Subcutaneous adipose tissue (tissue), 4 donors: Measurements from ENCODE around the gene SMIM36. TPM values are rescaled to one million over a fixed set of nuclear protein-coding genes. Genes with fewer than 3 reads are reported as not detected.

Experiments
- small RNA-seq: library from RNA; depleted of rRNA; stranded (forward); fragments of <200 nt; gene quantifications from one replicate; pipeline ENCODE3, GENCODE V24; 2016
- total RNA-seq, 4 donors: library from RNA; depleted of rRNA; stranded (reverse); fragments of >200 nt; gene quantifications; one replicate each; pipeline ENCODE4 v1.1.0, GENCODE V29; 2016
- TF ChIP-seq, protein P1 (sequence below): fragments of 450-650 bp; IDR thresholded peaks from one replicate; pipeline ENCODE4 v1.5.1; 2016; ENCODE audit warnings: low read depth, mild to moderate bottlenecking, control low read depth, antibody characterized with exemption, moderate library complexity

Gene SMIM36
- total RNA-seq, 4 donors from 2014 or later = not detected

GRCh38 chr17:55411463-55411855 is 99.8 kb downstream of the SMIM36 start:
- TF ChIP-seq, protein P1, sequence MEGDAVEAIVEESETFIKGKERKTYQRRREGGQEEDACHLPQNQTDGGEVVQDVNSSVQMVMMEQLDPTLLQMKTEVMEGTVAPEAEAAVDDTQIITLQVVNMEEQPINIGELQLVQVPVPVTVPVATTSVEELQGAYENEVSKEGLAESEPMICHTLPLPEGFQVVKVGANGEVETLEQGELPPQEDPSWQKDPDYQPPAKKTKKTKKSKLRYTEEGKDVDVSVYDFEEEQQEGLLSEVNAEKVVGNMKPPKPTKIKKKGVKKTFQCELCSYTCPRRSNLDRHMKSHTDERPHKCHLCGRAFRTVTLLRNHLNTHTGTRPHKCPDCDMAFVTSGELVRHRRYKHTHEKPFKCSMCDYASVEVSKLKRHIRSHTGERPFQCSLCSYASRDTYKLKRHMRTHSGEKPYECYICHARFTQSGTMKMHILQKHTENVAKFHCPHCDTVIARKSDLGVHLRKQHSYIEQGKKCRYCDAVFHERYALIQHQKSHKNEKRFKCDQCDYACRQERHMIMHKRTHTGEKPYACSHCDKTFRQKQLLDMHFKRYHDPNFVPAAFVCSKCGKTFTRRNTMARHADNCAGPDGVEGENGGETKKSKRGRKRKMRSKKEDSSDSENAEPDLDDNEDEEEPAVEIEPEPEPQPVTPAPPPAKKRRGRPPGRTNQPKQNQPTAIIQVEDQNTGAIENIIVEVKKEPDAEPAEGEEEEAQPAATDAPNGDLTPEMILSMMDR = no peak

- TF ChIP-seq, protein P1 = no peak
Measured at GRCh38 chr17:55410722-55411462, 100.4 kb downstream of the SMIM36 start.

DNA sequence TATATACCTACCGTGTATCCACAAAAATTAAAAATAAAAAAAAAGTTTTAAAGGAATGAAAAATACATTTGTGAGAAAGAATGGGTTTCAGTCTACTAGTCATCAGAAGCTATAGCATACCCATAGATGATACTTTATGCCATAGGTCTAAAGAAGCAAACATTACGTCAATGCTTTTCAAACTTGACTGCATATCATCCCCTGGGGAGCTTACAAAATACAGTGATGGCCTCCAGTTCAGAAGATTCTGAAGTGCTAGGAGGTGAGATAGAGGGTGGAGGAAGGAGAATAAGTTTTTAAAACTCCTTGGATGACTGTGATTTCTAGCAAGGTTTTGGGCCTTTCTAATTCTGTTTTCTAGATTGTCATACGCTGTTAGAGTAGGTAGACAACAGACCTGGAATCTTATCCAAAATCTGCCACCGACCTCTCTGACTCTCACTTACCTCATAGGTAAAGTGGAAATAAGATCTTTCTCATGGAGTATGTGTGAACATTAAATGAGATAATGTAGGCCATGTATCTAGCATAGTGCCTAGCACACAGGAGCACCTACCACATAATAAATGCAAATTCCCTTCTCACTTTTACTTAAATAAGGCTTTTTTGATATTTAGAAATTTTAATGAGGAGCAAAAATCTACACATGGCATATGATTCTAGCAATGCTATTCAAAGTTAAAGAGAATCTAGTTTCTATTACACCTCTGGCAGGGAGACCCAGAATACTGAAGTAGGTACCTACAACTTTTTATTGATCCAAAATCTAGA is 102.0 kb downstream of the SMIM36 start:
- TF ChIP-seq, protein P1 = no peak

DNA sequence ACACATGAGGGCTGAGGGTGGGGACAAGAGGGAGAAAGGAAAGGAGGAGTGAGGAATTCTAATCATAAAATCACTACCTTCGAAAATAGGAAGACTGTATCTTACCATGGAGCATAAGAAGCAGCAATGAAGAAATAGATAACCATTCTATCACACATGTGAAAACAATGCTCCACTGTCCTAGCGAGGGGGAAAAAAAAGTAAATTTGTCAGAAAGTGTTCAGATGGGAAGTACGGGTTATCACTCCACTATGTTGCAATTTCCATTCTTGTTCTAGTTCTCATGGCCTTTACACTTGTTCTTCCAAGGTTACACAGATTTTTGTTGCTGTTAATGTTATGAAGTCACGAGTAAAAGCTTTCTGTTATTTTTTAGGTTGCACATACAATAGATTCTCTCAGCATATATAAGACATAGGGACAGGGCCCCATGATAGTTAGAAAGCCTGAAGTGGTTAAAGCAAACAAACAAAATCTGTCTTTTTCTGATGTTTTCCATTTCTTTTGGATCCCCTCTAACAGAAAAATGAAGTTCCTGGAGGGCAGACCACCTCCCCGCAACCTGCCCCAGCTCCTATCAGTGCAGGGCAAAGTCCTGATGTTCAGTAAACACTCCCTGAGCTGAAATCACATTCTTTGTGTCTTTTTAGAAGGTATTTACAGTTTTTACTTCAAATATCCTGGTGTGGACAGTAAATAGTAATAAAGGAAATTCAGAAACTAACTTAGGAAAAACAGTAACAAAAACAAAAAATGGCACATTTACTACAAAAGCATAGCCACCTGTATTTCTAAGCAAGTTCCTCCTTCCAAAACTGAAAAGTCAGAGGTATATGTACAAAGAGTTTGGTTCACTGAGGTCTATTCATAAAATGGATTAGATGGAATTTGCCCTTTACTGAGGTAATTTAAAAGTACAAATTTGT is 103.3 kb downstream of the SMIM36 start:
- TF ChIP-seq, protein P1 = no peak

DNA sequence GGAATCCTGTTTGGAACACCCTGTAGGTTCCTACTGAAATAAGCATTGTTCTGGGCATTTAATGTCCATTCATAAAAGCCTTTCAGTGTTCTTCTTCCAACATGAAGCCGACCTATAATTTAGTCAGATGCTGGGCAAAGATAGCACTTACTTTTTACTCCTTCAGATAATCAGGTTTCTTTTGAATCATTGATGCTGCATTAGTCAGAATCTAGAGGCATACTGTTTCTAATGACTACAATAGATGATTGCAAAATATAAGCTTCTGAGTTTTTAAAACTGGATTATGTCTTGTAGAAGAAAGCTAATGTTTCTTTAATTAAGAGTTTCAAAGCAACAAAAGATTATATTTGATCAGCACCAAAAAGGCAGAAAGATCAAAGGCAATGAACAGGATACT is 105.7 kb downstream of the SMIM36 start:
- TF ChIP-seq, protein P1 = no peak

DNA sequence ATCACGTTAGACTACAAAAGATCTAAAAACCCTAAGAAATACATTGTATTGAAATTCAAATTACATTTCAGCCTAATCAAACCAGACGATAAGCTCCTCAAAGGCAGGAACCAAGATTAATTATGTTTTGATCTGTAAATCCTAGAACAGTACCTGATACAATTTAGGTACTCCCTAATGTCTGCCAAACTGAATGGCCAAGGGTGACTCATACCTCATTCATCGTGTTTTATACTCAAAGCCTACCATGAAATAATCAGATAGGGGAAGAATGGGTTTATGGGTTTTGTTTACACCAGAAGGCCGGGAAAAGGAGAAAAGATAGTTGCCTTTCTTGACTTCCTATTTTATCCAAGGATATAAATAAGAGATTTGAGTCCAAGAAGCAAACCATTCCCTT is 108.9 kb downstream of the SMIM36 start:
- TF ChIP-seq, protein P1 = no peak

Small RNA genes within 50 kb of the gene (small RNA-seq; reads per million reads assigned to genes)
- not detected for gene RNU6-1249P

Other genes with a start within 250 kb of the SMIM36 start
- 10 to 100 TPM in 2 of 4 donors, 1 to 10 TPM in 2; 8.5 to 23.4 (median 11.5) TPM for gene HLF, start 246.5 kb downstream of the SMIM36 start, total RNA-seq
- gene MMD, start 89.6 kb downstream of the SMIM36 start, total RNA-seq = 100 to 1,000 TPM; 136 to 343 (median 201) TPM
- 10 to 100 TPM; 17.4 to 67.6 (median 43.2) TPM for gene TMEM100, start 211.4 kb upstream of the SMIM36 start, total RNA-seq
- 10 to 100 TPM; 24.9 to 32.3 (median 26.5) TPM for gene PCTP, start 239.6 kb upstream of the SMIM36 start, total RNA-seq